Heart left ventricle (tissue), 13 donors: ENCODE results near the gene GAREM1.

ENCODE experiments used
- CTCF ChIP-seq, 12 donors: fragments of 200-600 bp; sonication (generic) in 4 of 12; IDR thresholded peaks; one replicate each; pipeline versions ENCODE4 v1.5.0 to v1.8.0; 2018 to 2022; ENCODE audit warnings: antibody characterized with exemption in 12 of 12, mild to moderate bottlenecking in 5 of 12
- POLR2A ChIP-seq, 2 donors: fragments of 450-650 bp; IDR thresholded peaks; one replicate each; pipeline ENCODE4 v1.6.1; 2017; ENCODE audit warnings: antibody characterized with exemption in 2 of 2, mild to moderate bottlenecking in 2 of 2, moderate library complexity in 2 of 2
- donor health status: ischemic (EF 13 %, LVEDD 7.1; RV severe dilation, severe dysfunction).
- donor health status: DM: no; HTN: yes; CAD: no.
- donor health status: DM: no; HTN: no; CAD: no.
- donor health status: ischemic (EF 25% LVEDD 6.9; RV normal size, moderate dysfunction).
- donor health status: ischemic (EF 25% LVEDD 5.7; RV mildly dilated, moderate dysfunction).
- donor health status: ischemic (EF 35%, LVEDD 5.7; RV mildly dilated, moderate dysfunction).
- donor health status: nonischemic (EF 11% LVEDD 7.7; RV severe dilation, severe dysfunction).
- donor health status: DM: yes; HTN: yes; CAD: no.
- donor health status: PGD.
- donor health status: ischemic (EF 29% LVEDD 5.4; RV normal size, mild dysfunction).
- donor health status: nonischemic (EF 23%, LVEDD 6.1; RV moderate dilation, normal function).

DNA sequence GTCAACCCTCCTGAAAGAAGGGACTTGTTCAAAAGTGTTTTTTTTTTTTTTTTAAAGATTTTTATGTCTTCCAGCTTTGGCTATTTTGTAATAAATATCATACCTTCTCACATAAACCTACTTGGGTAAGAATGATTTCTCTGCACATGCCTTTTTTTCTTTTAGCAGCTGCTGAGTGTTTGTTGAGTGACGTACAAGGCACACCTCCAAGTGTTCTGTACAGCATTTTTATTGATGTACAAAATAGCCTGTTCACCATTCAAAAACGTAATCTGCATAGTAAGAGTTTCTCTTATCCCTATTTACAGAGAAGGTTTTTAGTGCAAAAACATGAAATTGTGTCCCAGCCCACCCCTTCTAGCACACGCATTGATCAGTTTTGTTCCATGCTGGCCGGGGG lies 203.2 kb downstream of the GAREM1 start:
- TF ChIP-seq CTCF (IDR thresholded peaks at IDR 0.05) (no peak), POLR2A (IDR thresholded peaks at IDR 0.05) (no peak)
